RWPE1 (cell line): ENCODE data around the gene MAP3K7.

Experiments used
- CTCF ChIA-PET: fragments of 350-600 bp; sonication (Branson Sonifier 250); formaldehyde crosslinking; extraction: SDS; loops from one replicate; lab custom pipeline; 2021; lab: Yijun Ruan, JAX
- POLR2A ChIA-PET: fragments of 400-600 bp; formaldehyde crosslinking; extraction: SDS; loops from one replicate; lab custom pipeline; 2020; ENCODE audit warnings: antibody characterized with exemption; ENCODE audit not compliant: low non-redundant PET; lab: Yijun Ruan, JAX
- DNase-seq: peaks from one replicate; pipeline ENCODE4 v3.0.0; 2012; ENCODE audit warnings: low spot score
- H3K27ac ChIP-seq: fragments of 450-650 bp; 2 replicates; pipeline ENCODE4 v1.5.1; 2017
- TF ChIP-seq, protein P1 (sequence below): fragments of 450-650 bp; conservative IDR thresholded peaks from 2 replicates; pipeline ENCODE4 v1.5.1; 2017; ENCODE audit warnings: low read depth, mild to moderate bottlenecking

MAP3K7 gene

GRCh38 chr6:90596967-90597539 is 10.2 kb upstream of the MAP3K7 start:
- TF ChIP-seq, protein P1, sequence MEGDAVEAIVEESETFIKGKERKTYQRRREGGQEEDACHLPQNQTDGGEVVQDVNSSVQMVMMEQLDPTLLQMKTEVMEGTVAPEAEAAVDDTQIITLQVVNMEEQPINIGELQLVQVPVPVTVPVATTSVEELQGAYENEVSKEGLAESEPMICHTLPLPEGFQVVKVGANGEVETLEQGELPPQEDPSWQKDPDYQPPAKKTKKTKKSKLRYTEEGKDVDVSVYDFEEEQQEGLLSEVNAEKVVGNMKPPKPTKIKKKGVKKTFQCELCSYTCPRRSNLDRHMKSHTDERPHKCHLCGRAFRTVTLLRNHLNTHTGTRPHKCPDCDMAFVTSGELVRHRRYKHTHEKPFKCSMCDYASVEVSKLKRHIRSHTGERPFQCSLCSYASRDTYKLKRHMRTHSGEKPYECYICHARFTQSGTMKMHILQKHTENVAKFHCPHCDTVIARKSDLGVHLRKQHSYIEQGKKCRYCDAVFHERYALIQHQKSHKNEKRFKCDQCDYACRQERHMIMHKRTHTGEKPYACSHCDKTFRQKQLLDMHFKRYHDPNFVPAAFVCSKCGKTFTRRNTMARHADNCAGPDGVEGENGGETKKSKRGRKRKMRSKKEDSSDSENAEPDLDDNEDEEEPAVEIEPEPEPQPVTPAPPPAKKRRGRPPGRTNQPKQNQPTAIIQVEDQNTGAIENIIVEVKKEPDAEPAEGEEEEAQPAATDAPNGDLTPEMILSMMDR, result no peak
- CTCF ChIA-PET, result no interaction called here
- POLR2A ChIA-PET, result no interaction called here
- H3K27ac ChIP-seq, result no peak overlapping the region
- DNase-seq, result no peak

DNA sequence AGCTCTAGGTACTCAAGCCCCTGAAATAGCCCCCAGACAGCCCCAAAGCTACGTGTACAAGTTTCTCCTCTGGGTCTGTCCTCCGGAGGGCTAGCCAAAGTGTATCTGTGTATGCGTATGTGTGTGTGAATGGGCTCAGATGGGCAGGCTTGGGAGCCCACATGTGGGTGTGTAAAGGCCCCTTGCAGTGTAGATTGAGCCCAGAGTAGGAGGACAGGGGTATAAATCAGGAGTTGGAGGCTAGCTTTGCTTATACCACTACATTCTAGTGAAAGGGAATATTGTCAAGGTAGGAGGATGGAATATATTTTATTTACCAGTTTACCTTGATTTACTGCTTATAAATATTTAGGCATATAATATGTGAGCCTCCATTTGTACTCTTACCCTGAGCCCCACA is 9.0 kb upstream of the MAP3K7 start:
- no peak overlapping the region for H3K27ac ChIP-seq
- POLR2A ChIA-PET, result no interaction called here
- TF ChIP-seq, protein P1, result no peak
- CTCF ChIA-PET, result no interaction called here
- no peak for DNase-seq

DNA sequence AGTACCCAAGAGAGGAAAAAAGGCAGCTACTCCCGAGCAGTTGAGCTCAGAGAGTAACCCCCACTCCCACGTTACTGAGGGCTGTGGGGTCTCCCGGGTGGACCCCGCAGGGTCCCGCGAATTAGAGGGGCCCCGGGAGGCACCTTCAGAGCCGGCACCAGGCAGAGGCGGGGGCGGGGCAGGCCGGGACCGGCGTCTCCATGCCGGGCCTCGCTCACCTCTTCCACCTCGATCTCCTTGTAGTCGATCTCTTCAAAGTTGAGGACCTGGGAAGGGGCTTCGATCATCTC is 381 bp downstream of the MAP3K7 start:
- CTCF ChIA-PET, result no interaction called here
- no peak for DNase-seq
- H3K27ac ChIP-seq, result peak overlapping the region; percentile 93
- POLR2A ChIA-PET, result no interaction called here
- TF ChIP-seq, protein P1, result no peak

- no peak overlapping the region for H3K27ac ChIP-seq
- TF ChIP-seq, protein P1, result no peak
- CTCF ChIA-PET, result interaction anchor here (0.6 kb wide), 2 partner anchors 119 to 1678 kb away, joined by 3 to 4 read pairs; no protein-coding TSS in a partner anchor
- DNase-seq, result no peak
- POLR2A ChIA-PET, result no interaction called here
These were observed 2.1 kb downstream of the MAP3K7 start for GRCh38 chr6:90584636-90585255.

DNA sequence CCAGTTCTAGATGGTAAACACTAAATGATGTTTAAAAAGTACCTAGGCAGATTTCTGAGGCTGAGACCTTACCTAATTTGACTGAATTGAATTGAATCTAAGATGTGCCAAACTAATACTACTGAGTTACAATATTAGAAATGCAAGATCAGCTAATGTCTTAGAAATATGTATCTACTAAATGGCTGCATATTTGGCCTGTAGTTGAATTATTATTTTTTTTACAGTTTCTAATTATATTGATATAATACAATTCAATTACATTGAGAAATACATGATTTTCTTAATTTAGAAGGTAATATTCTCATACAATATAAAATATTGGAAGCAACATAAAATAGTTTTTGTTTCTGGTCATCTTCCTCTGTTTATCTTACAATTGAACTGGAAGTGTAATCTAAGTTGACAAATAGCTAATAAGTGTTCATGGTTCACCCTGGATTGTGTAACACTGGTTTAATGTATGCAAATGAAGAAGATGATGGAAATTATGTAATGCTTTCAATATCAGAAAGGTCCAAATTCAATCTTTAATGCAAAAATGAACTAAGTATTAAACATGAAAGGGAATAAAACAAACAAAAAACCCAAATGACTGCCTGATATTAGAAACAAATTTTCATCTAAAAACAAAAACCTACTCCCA is 2.9 kb downstream of the MAP3K7 start:
- ChIA-PET POLR2A (no interaction called here), CTCF (interaction anchor here (0.6 kb wide), 3 partner anchors 9 to 1677 kb away, joined by 3 to 15 read pairs (median 4); no protein-coding TSS in a partner anchor)
- TF ChIP-seq, protein P1, result no peak
- no peak for DNase-seq
- H3K27ac ChIP-seq, result no peak overlapping the region

DNA sequence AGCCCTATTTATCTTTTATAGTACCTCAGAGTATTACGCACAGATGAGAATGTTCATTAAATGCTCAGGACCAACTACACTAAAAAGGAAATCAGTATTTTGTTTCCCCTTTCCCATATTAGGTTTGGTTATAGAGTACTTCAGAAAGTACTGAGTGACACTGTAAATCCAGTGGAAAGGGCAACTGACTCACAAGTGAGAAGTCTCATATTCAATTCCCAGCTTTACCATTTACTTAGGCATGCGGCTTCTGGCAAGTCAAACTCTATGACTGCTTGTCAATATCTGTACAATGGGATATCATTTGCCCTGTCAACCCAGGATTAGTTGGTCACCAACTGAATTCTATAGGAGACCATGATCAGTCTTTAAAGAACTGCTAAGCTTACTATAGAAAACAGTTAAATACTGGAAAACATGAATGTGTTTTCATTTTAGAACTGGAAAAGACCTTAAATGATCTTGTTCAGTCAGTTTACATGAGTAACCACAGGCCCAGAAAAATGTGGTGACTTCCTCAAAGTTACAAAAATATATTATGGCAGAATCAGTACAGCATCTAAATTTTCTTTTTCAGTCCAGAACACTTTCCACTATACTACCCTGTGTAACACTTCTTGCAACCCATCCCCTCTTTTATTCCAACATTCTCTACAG is 3.6 kb downstream of the MAP3K7 start:
- no peak for DNase-seq
- POLR2A ChIA-PET, result no interaction called here
- CTCF ChIA-PET, result no interaction called here
- TF ChIP-seq, protein P1, result no peak
- H3K27ac ChIP-seq, result no peak overlapping the region
